GM12891 (cell line): ENCODE measurements around the gene GALNT6. TPM values are rescaled to one million over a fixed set of nuclear protein-coding genes. Genes with fewer than 3 reads are reported as not detected.
A peak's percentile ranks its signal among the peaks of the same experiment; 100 is the strongest.

Source experiments
- DNase-seq: peaks from one replicate; pipeline ENCODE4 v3.0.0; 2011; ENCODE audit warnings: low spot score; ENCODE audit not compliant: insufficient read length
- FAIRE-seq: peaks from 2 replicates; lab custom pipeline; 2011; peaks lifted over from hg19 to GRCh38; lab: Jason Lieb, UNC
- PAX5 ChIP-seq: IDR thresholded peaks from 2 replicates; pipeline ENCODE4 v1.6.1; 2011; ENCODE audit warnings: low read length, moderate library complexity, mild to moderate bottlenecking; ENCODE audit not compliant: insufficient read depth, severe bottlenecking
- POLR2A ChIP-seq: IDR thresholded peaks from 2 replicates; pipeline ENCODE4 v1.6.1; 2011; ENCODE audit warnings: low read depth, low read length, control low read depth
- POLR2AphosphoS5 ChIP-seq: IDR thresholded peaks from 2 replicates; pipeline ENCODE4 v1.6.1; 2011; ENCODE audit warnings: low read depth, low read length, control low read depth
- POU2F2 ChIP-seq: IDR thresholded peaks from 2 replicates; pipeline ENCODE4 v1.6.1; 2011; ENCODE audit warnings: low read depth, mild to moderate bottlenecking, control low read depth, low read length, moderate library complexity
- SPI1 ChIP-seq: IDR thresholded peaks from 2 replicates; pipeline ENCODE4 v1.6.1; 2011; ENCODE audit warnings: low read depth, low read length, control low read depth
- TAF1 ChIP-seq: IDR thresholded peaks from 2 replicates; pipeline ENCODE4 v1.6.1; 2011; ENCODE audit warnings: low read depth, low read length, control low read depth
- polyA plus RNA-seq: library from polyadenylated mRNA; unstranded; fragments of >200 nt; gene quantifications from one replicate; pipeline ENCODE4 v1.2.1, GENCODE V29; 2012; ENCODE audit warnings: low read depth, missing spikeins, inconsistent platforms; ENCODE audit not compliant: missing spikeins

GALNT6 gene, protein sequence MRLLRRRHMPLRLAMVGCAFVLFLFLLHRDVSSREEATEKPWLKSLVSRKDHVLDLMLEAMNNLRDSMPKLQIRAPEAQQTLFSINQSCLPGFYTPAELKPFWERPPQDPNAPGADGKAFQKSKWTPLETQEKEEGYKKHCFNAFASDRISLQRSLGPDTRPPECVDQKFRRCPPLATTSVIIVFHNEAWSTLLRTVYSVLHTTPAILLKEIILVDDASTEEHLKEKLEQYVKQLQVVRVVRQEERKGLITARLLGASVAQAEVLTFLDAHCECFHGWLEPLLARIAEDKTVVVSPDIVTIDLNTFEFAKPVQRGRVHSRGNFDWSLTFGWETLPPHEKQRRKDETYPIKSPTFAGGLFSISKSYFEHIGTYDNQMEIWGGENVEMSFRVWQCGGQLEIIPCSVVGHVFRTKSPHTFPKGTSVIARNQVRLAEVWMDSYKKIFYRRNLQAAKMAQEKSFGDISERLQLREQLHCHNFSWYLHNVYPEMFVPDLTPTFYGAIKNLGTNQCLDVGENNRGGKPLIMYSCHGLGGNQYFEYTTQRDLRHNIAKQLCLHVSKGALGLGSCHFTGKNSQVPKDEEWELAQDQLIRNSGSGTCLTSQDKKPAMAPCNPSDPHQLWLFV
- 15.2 TPM for polyA plus RNA-seq

DNA sequence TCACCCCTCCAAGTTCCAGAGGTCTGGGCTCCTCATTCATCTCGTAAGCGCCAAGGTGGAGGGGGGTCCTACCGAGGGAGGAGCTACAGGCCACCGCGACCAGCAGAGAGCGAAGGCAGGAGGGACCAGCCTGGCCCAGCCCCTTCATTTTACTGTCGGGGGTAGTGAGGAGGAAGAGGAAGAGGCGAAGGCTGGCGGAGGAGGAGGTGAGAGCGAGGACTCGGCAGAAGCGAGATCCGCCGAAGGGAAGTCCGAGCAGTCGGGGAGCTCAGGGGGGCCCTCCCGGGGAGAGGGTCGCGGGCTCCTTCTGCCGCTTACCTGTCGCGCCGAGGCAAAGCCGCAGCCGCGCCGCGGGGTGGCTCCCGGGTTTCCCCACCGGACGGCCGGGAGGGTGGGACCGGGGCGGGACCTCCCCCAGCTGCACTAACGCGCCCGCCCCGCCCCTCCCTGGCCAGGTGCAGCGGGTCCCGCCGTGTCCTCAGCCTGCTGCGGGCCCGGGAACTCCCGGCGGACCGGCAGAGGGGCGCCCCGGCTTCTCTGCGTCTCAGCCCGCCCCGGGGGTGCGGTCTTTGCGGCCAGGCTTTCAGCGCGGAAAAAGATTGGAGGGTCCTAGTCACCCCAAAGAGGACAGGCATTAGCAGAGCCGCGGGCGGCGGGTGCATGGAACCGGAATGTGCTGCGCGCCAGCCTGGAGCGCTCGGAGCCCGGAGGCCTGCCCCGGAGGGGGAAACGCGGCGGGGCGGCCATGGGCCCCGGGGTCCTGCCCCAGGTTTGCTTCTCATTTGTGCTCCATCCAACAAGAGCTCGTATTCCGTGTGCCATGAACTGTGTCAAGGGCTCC lies at the start of gene GALNT6:
GALNT6 (minus strand) TSS at position 124 of the 841 bp plus-strand sequence. CDS start 11,625 bp downstream, outside the sequence.
- TF ChIP-seq SPI1: peak; percentile 32; the same call in 1 of the 2 replicates
- no peak for TF ChIP-seq TAF1
- FAIRE-seq (peak; percentile 76), DNase-seq (peak; percentile 64)

DNA sequence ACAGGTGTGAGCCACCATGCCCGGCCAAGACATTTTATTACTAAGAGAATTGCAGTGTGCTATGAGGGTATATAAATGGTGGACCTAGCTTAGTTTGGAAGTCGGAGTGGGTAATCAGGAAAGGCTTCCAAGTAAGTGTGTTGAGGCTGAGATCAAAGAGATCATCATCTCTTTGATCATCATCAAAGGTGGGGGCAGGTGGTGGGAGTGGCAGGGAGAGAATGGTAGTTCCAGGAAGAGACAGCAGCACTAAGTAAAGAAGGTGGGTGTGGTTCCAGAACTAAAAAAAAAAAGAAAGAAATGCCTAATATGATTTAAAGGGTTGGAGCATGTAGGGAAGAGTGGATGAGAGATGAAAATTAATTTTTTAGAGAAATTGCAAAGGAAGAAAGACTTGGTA lies 48.1 kb upstream of the GALNT6 start:
- TF ChIP-seq PAX5: no peak
- TF ChIP-seq POLR2AphosphoS5: no peak
- no peak for TF ChIP-seq SPI1
- no peak for TF ChIP-seq POU2F2
- TF ChIP-seq TAF1: no peak
- no peak for TF ChIP-seq POLR2A
- DNase-seq (no peak), FAIRE-seq (no peak)

DNA sequence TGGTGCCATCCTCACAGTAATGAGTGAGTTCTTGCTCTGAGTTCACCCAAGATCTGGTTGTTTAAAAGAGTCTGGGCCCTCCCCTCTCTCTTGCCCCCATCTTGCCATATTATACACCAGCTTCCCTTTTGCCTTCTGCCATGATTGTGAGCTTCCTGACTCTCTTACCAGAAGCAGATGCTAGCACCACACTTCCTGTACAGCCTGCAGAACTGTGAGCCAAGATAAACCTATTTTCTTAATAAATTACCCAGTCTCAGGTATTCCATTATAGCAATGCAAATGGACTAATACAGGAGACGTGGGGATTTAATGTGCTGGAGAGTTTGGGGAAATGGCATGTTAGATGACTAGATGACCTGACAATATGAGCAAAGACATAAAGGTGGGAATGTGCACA lies 46.2 kb upstream of the GALNT6 start:
- no peak for DNase-seq
- TF ChIP-seq POU2F2 (no peak), POLR2AphosphoS5 (no peak), PAX5 (no peak), POLR2A (no peak), TAF1 (no peak), SPI1 (no peak)
- FAIRE-seq: no peak

DNA sequence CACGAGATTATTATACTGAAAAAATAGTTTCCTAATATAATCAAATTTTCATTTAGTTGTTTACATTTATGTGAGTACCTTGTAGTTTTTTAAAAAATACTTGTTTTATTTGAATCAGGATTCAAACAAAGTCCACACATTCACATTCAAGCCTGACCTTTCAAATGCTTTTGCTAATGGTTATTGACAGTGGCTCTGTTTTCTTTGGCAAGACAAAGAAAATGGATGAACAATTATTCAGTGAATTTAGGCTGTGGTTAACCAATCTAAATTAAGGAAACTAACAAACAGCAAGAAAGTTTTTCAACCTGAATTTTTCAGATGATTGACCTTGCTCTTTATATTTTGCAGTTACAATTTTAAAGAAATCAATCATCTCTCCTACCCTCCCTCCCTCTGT lies 43.1 kb upstream of the GALNT6 start:
- DNase-seq: no peak
- TF ChIP-seq POU2F2: no peak
- no peak for TF ChIP-seq POLR2AphosphoS5
- TF ChIP-seq TAF1: no peak
- no peak for TF ChIP-seq POLR2A
- no peak for TF ChIP-seq SPI1
- no peak for TF ChIP-seq PAX5
- FAIRE-seq: no peak

DNA sequence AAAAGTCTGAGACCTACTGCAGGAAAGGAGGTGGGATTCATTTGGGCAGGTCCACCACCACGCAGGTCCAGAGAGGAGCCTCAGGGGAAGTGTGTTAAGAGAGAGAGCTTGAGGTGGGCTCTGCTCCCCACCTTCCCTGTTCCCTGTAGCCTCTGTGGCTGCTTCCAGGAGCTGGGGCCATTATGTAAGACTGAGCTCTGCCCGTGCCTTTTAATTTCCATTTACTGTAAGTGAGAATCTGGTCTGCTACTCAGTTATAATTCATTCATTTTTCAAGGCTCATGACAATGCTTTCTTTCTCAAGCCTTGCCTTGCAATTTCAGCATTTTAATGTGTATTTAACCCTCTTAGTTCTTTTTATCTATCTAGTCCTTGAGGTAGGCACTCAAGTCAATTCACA lies 41.7 kb upstream of the GALNT6 start:
- DNase-seq (no peak), FAIRE-seq (no peak)
- TF ChIP-seq PAX5: no peak
- no peak for TF ChIP-seq TAF1
- no peak for TF ChIP-seq POLR2A
- TF ChIP-seq POLR2AphosphoS5: no peak
- no peak for TF ChIP-seq SPI1
- no peak for TF ChIP-seq POU2F2

DNA sequence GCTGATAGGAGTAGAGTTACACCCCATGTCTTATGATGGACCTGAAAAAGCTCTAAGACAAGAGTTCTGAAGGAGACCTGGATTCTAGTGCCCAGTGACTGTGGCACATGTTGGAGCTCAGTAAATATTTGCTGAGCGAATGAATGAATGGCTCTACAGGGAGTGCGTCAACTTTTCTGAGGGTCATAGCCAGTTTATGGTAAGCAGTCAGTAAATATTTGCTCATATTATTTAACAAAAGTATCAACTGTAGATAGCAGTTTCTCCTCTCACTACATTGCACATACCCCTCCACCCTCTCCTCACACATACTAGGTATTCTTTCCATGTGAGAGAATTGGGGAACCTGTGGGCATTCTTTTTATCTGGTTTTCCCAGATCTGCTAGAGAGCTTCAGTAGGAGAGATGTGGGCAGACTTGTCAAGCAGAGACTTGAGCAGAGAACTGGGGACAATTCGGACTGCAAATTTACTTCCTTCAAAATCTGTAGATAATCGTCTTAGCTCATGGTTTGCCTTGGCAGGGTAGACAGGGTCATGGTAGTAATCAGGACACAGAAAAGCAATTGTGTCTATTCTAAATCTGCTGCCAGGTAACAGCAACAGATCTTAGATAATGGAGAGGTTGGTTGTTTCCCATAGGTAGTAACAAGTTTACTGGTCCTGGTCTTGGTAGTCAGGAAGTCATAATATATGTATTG lies 39.1 kb upstream of the GALNT6 start:
- FAIRE-seq (peak; percentile 58), DNase-seq (no peak)
- TF ChIP-seq POLR2AphosphoS5: no peak
- no peak for TF ChIP-seq TAF1
- TF ChIP-seq SPI1: no peak
- no peak for TF ChIP-seq PAX5
- no peak for TF ChIP-seq POLR2A

DNA sequence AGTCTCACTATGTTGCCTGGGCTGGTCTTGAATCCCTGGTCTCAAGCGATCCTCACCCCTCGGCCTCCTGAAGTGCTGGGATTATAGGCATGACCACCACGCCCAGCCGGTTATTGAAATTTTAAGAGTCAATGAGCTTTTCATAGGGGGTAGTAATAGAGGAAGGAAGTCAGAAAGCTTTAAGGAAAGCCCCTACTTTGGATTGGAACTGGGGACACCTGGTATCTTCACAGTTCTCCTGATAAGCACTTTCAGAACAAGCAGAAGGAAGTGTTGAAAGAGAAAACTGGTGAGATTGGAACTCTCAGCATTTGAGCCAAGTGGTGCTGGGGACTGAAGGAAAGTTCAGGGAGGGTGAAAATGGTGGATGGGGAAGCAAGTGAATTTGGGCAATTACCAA lies 38.5 kb upstream of the GALNT6 start:
- DNase-seq (no peak), FAIRE-seq (no peak)
- TF ChIP-seq SPI1 (peak; percentile 53; the same call in 1 of the 2 replicates), POLR2AphosphoS5 (no peak)

DNA sequence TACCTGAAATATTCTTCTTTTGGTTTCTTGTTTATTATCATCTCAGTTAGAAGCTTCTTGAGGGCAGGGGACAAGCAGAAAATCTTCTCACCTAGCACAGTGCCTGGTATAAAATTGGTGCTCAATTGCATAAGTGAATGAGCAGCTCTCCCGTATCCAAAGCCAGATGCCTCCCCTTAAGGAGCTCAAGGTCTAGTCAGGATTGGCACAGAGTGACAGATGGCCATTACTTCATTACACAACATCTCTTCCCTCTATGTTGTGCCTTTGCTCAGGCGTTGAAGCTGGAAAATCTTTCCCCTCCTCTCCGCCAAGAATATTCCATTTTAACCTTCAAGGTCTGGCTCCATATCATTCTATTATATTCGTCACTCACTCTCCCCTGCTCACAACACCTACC lies 37.0 kb upstream of the GALNT6 start:
- TF ChIP-seq TAF1 (no peak), POU2F2 (no peak), PAX5 (no peak), SPI1 (no peak), POLR2A (no peak), POLR2AphosphoS5 (no peak)
- DNase-seq (no peak), FAIRE-seq (no peak)

DNA sequence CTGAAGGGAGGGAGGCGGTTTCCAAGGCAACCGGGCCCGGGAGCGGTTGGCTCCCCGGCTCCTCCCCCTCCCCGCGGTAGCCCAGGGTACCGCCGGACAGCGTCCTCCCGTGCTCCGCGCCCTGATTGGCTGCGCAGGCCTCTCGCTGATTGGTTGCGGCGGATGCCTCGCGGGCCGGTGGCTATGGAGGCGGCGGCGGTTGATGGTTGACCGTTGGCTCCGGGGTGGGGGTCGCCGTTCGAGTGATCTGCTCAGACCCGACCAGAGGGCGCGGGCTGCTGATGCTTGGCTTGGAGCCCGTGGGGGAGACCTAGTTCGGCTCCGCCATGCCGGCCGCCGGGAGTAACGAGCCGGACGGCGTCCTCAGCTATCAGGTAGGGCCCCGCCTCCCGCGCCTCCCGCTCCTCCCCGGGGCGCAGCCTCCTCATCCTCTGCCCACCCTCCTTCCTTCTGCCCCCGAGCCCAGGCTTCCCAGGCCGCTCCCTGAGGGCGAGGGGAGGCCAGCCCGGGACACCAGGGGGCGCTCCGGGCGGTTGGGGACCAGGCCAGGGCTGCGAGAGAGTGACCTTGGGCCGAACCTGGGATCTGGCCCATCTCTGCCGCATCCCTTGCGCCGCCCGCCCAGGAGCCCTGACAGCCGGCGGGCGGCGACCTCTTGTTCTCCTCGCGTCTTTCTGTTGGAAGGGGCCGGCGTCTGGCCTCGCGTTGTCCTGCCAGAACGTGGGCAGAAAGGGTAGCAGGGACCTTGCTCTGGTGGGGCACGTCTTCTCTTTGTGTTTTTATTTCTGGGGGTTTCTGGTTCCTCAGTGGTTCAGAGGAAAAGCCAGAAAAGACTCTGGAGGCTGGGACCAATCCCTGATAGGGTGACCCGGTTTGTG lies 33.7 kb upstream of the GALNT6 start, which contains the start of gene SLC4A8:
SLC4A8 (plus strand) TSS at position 170 of the 878 bp plus-strand sequence; CDS start at position 327, 157 bp downstream.
- TF ChIP-seq TAF1 (no peak), POLR2A (no peak), PAX5 (no peak), POLR2AphosphoS5 (no peak), SPI1 (no peak), POU2F2 (no peak)
- FAIRE-seq (peak; percentile 94), DNase-seq (peak; percentile 92)
